ENCODE data around the gene XIAP.
"Not testable (repeated sequence)": the region's sequence is repeated elsewhere in the genome, so short reads cannot be mapped to it uniquely, and the experiment has no call there.

XIAP gene

GRCh38 chrX:123876844-123877243 is 17.0 kb downstream of the XIAP start:
- no peak for DNase-seq

- peak; percentile 10 for DNase-seq
Observed at GRCh38 chrX:123878252-123878721, 18.4 kb downstream of the XIAP start.

- no peak for DNase-seq
Observed at GRCh38 chrX:123881330-123881729, 21.5 kb downstream of the XIAP start.

GRCh38 chrX:123882391-123882790 is 22.5 kb downstream of the XIAP start:
- DNase-seq: no peak

- DNase-seq: peak; percentile 38
Observed at GRCh38 chrX:123884809-123885408, 25.1 kb downstream of the XIAP start.

- DNase-seq: peak; percentile 9
Observed at GRCh38 chrX:123899701-123900100, 39.8 kb downstream of the XIAP start.

GRCh38 chrX:123903261-123903660 is 43.4 kb downstream of the XIAP start:
- not testable (repeated sequence) for DNase-seq

GRCh38 chrX:123905332-123905731 is 45.5 kb downstream of the XIAP start:
- no peak for DNase-seq

GRCh38 chrX:123906557-123907316 is 46.9 kb downstream of the XIAP start:
- no peak for DNase-seq

DNA sequence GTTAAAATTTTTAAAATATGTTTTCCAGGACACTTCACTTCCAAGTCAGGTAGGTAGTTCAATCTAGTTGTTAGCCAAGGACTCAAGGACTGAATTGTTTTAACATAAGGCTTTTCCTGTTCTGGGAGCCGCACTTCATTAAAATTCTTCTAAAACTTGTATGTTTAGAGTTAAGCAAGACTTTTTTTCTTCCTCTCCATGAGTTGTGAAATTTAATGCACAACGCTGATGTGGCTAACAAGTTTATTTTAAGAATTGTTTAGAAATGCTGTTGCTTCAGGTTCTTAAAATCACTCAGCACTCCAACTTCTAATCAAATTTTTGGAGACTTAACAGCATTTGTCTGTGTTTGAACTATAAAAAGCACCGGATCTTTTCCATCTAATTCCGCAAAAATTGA is 49.7 kb downstream of the XIAP start:
- peak; percentile 35 for DNase-seq

GRCh38 chrX:123917069-123917468 is 57.2 kb downstream of the XIAP start:
- DNase-seq: no peak

- no peak for DNase-seq
Observed at GRCh38 chrX:123918106-123918721, 58.4 kb downstream of the XIAP start.

- DNase-seq: peak; percentile 71
Observed at GRCh38 chrX:123920105-123920785, 60.4 kb downstream of the XIAP start.

DNA sequence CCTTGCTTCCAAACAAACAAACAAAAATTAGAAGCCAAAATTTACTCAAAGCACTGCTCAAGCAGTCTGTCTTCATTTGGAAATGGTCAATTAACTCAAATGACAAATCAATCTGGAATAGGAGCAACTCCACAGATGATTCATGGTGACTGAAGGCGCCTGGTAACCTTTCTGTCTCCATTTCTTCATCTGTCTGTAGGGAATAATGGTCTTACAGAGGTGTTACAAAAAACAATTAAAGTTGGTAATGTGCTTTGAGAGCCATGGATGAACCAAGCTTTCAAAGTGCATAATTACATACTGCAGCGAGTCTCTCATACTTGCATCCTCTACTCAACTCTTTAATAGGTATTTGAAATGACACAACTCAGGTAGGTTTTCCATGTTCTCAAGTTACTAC is 63.4 kb downstream of the XIAP start:
- DNase-seq: no peak

DNA sequence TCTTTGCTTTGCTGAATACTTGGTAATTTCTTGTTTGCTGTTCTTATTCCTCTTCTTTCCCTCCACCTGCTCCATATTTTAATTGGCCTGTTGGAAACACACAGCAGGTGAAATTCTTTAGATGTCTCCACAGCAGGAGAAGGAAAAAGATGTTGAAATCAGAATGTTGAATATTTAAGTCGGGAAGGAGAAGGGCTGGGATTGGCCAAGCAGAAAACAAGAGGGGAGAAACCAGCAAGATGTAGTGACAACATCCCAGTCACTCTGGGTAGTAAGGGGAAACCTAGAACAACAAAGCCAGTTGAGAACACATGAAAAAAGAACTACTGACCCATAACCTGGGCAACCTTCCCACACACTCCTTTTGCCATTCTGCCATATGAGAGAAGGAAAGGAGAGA is 64.3 kb downstream of the XIAP start:
- no peak for DNase-seq

- no peak for DNase-seq
Observed at GRCh38 chrX:123927845-123928244, 68.0 kb downstream of the XIAP start.

GRCh38 chrX:123932055-123932454 is 72.2 kb downstream of the XIAP start:
- not testable (repeated sequence) for DNase-seq

GRCh38 chrX:123943074-123943473 is 83.2 kb downstream of the XIAP start:
- DNase-seq: no peak

- DNase-seq: no peak
Observed at GRCh38 chrX:123943488-123943887, 83.6 kb downstream of the XIAP start.

- DNase-seq: no peak
Observed at GRCh38 chrX:123949846-123950245, 90.0 kb downstream of the XIAP start.

GRCh38 chrX:123959281-123960063 is 99.6 kb downstream of the XIAP start:
- peak; percentile 40 for DNase-seq

DNA sequence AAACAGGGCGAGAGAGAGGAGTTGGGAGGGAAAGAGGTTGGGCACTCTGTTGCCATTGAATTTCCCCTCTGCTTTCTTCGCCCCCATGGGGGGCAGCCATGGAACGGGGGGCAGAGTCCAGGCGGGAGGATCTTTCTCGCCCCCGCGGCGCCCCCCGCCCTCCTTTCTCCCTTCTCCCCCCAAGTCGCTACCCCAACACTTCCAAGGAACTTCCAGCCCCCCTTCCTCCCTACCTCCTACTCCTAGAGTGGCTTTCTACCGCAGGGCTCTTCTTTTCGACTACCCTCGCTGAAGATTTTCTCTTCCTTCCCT is 101.1 kb downstream of the XIAP start:
- no peak for DNase-seq

Data from HCEC 1CT (cell line).